ENCODE measurements around the gene RBKS. TPM values are rescaled to one million over a fixed set of nuclear protein-coding genes. Genes with fewer than 3 reads are reported as not detected.

The RBKS gene
- total and polyA plus RNA-seq, 4 donors = 3.5 to 5.0 (median 3.8) TPM

GRCh38 chr2:27798948-27799645 is 91.1 kb downstream of the RBKS start:
- Histone ChIP-seq H3K9me3 (ENCODE audit: control insufficient read depth, insufficient read depth, low read length) (no peaks in the 10 kb centered on the region), H3K27ac (ENCODE audit: low read depth, low read length) (peak overlapping the region; percentile 42), H3K4me1 (ENCODE audit: control insufficient read depth, insufficient read depth, low read length) (peaks cover 10% of the 10 kb centered on the region), H3K4me3 (ENCODE audit: low read depth, low read length) (no peak overlapping the region), H3K36me3 (ENCODE audit: control insufficient read depth, insufficient read depth, low read length) (peaks cover 3% of the 10 kb centered on the region), H3K27me3 (ENCODE audit: control insufficient read depth, insufficient read depth, low read length) (no peaks in the 10 kb centered on the region)
- WGBS (ENCODE audit: insufficient coverage) = 96% methylated on average over 11 of the region's 11 CpGs
- DNase-seq (ENCODE audit: low read depth in 4 of 6, low spot score in 6 of 6) = peak in 1 of 6 donors; percentile 32

GRCh38 chr2:27798486-27798885 is 91.7 kb downstream of the RBKS start:
- no peak overlapping the region for H3K4me3 ChIP-seq (ENCODE audit: low read depth, low read length)
- peaks cover 3% of the 10 kb centered on the region for H3K36me3 ChIP-seq (ENCODE audit: control insufficient read depth, insufficient read depth, low read length)
- WGBS (ENCODE audit: insufficient coverage) = 94% methylated on average over 7 of the region's 7 CpGs
- H3K27me3 ChIP-seq (ENCODE audit: control insufficient read depth, insufficient read depth, low read length) = no peaks in the 10 kb centered on the region
- no peak overlapping the region for H3K27ac ChIP-seq (ENCODE audit: low read depth, low read length)
- H3K9me3 ChIP-seq (ENCODE audit: control insufficient read depth, insufficient read depth, low read length) = no peaks in the 10 kb centered on the region
- peaks cover 10% of the 10 kb centered on the region for H3K4me1 ChIP-seq (ENCODE audit: control insufficient read depth, insufficient read depth, low read length)
- DNase-seq (ENCODE audit: low read depth in 4 of 6, low spot score in 6 of 6) = no peak

GRCh38 chr2:27797841-27798240 is 92.3 kb downstream of the RBKS start:
- 97% methylated on average over 3 of the region's 4 CpGs for WGBS (ENCODE audit: insufficient coverage)

DNA sequence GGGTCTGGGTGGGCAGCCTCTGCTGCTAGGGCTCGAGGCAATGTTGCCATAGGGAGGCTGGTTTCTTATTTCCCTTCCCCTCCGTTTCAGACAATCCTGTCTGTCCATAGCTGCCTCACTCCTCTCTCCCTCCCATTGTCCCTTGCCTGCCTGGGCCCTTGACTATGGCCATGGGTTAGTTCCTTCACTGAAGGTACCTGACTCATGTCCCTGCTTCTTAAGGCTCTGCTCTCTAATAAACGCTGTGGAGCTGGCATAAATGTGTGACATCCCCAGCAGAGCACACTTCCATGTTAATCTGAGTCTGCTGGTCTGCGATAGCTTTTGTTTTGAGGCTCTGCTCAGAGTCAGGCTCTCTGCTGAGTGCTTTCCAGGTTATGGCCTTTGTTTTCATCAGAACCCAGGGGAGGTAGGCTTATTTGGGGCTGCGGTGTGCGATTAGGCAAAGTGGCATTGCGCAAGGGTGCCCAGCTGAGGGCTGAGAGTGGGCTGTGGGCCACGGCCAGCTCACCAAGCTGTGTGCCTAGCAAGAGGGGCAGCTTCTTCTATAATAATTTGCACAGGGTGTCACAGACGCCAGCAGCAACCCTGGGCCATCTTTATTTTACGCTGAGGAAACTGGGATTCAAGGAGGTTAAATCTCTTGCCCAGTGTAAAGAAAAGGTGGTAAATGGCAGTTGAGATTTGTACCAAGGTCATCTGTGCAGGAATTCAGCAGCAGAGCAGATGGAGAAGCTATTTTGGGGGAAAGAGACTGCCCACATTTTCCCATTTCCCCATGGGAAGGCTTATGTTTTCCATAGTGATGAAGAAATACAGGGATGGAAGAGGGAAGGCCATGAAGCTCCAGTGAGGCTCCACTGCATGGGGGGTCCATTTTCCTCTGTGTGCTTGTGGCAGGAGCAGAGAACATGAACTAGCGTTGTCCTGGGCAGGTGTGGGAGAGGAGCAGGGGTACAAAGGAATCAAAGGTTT is 93.1 kb downstream of the RBKS start:
- H3K27ac ChIP-seq (ENCODE audit: low read depth, low read length) = no peak overlapping the region
- no peak overlapping the region for H3K4me3 ChIP-seq (ENCODE audit: low read depth, low read length)
- no peaks in the 10 kb centered on the region for H3K9me3 ChIP-seq (ENCODE audit: control insufficient read depth, insufficient read depth, low read length)
- H3K36me3 ChIP-seq (ENCODE audit: control insufficient read depth, insufficient read depth, low read length) = peaks cover 3% of the 10 kb centered on the region
- WGBS (ENCODE audit: insufficient coverage) = 92% methylated on average over 10 of the region's 11 CpGs
- no peak for DNase-seq (ENCODE audit: low read depth in 4 of 6, low spot score in 6 of 6)
- peaks cover 10% of the 10 kb centered on the region for H3K4me1 ChIP-seq (ENCODE audit: control insufficient read depth, insufficient read depth, low read length)
- no peaks in the 10 kb centered on the region for H3K27me3 ChIP-seq (ENCODE audit: control insufficient read depth, insufficient read depth, low read length)

More at GRCh38 chr2:27797841-27798240, 92.3 kb downstream of the RBKS start:
- Histone ChIP-seq H3K9me3 (ENCODE audit: control insufficient read depth, insufficient read depth, low read length) (no peaks in the 10 kb centered on the region), H3K4me1 (ENCODE audit: control insufficient read depth, insufficient read depth, low read length) (peaks cover 10% of the 10 kb centered on the region), H3K27ac (ENCODE audit: low read depth, low read length) (no peak overlapping the region), H3K36me3 (ENCODE audit: control insufficient read depth, insufficient read depth, low read length) (peaks cover 3% of the 10 kb centered on the region), H3K4me3 (ENCODE audit: low read depth, low read length) (no peak overlapping the region), H3K27me3 (ENCODE audit: control insufficient read depth, insufficient read depth, low read length) (no peaks in the 10 kb centered on the region)
- no peak for DNase-seq (ENCODE audit: low read depth in 4 of 6, low spot score in 6 of 6)

GRCh38 chr2:27795868-27796277 is 94.3 kb downstream of the RBKS start:
- Histone ChIP-seq H3K9me3 (ENCODE audit: control insufficient read depth, insufficient read depth, low read length) (no peaks in the 10 kb centered on the region), H3K36me3 (ENCODE audit: control insufficient read depth, insufficient read depth, low read length) (peaks cover 3% of the 10 kb centered on the region), H3K27ac (ENCODE audit: low read depth, low read length) (no peak overlapping the region), H3K4me3 (ENCODE audit: low read depth, low read length) (no peak overlapping the region), H3K4me1 (ENCODE audit: control insufficient read depth, insufficient read depth, low read length) (peaks cover 8% of the 10 kb centered on the region), H3K27me3 (ENCODE audit: control insufficient read depth, insufficient read depth, low read length) (no peaks in the 10 kb centered on the region)
- 90% methylated on average over 1 of the region's 4 CpGs for WGBS (ENCODE audit: insufficient coverage)
- no peak for DNase-seq (ENCODE audit: low read depth in 4 of 6, low spot score in 6 of 6)

DNA sequence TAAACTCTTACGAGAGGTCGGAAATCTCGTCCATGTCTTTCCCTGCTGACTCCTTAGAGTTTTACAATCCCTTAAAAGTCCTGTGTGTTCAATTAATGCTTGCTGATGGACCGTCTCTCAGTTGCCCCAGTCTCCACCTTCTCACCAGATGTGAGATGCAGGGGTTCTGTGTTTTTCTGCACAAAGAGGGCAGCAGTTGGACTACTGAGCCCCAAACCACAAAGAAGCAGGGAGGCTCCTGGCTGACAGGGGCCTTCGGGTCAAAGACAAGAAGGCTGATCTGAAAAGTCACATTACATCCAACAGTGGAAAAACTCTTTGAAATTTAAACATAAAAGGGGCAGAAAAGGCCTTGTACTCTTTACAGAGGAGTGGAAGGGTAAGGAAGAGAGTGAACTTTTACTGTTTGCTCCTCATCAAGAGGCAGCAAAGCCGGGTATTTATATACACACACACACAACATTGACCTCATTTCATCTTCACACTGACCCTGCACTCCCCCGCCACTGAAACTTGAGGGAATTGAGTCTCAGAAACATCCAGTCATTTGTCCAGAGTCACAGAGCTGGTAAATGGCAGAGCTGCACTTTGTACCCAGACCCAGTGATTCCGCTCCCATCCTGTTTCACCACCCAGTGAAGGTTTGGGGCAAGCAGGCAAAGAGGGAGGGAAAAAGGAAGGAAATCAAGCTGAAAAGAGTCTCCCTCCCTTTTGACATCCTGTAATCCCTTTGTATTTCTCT is 94.9 kb downstream of the RBKS start:
- peaks cover 6% of the 10 kb centered on the region for H3K4me1 ChIP-seq (ENCODE audit: control insufficient read depth, insufficient read depth, low read length)
- H3K4me3 ChIP-seq (ENCODE audit: low read depth, low read length) = no peak overlapping the region
- WGBS (ENCODE audit: insufficient coverage) = 100% methylated on average over 1 of the region's 8 CpGs
- H3K27ac ChIP-seq (ENCODE audit: low read depth, low read length) = no peak overlapping the region
- DNase-seq (ENCODE audit: low read depth in 4 of 6, low spot score in 6 of 6) = no peak
- H3K9me3 ChIP-seq (ENCODE audit: control insufficient read depth, insufficient read depth, low read length) = no peaks in the 10 kb centered on the region
- no peaks in the 10 kb centered on the region for H3K27me3 ChIP-seq (ENCODE audit: control insufficient read depth, insufficient read depth, low read length)
- peaks cover 3% of the 10 kb centered on the region for H3K36me3 ChIP-seq (ENCODE audit: control insufficient read depth, insufficient read depth, low read length)

DNA sequence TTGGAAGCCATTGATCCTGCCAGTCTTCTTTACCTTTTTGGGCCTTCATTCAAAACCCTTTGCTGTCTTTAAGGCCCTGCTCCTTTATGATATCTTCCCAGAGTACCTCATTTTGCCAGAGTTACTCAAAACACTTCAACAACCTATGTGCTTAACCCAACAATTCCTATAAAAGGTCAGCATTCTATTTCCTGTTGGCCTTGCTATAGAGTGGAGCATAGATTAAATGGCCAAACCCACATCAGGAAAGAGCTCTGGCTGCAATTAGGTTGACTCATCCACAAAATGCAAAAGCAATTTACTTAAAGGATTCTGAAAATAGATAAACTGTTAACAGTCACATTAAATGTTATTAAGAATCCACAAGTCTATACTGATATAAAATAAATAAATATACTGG is 97.4 kb downstream of the RBKS start:
- Histone ChIP-seq H3K9me3 (ENCODE audit: control insufficient read depth, insufficient read depth, low read length) (no peaks in the 10 kb centered on the region), H3K36me3 (ENCODE audit: control insufficient read depth, insufficient read depth, low read length) (no peaks in the 10 kb centered on the region), H3K4me3 (ENCODE audit: low read depth, low read length) (no peak overlapping the region), H3K4me1 (ENCODE audit: control insufficient read depth, insufficient read depth, low read length) (no peaks in the 10 kb centered on the region), H3K27ac (ENCODE audit: low read depth, low read length) (no peak overlapping the region), H3K27me3 (ENCODE audit: control insufficient read depth, insufficient read depth, low read length) (no peaks in the 10 kb centered on the region)
- DNase-seq (ENCODE audit: low read depth in 4 of 6, low spot score in 6 of 6) = no peak

DNA sequence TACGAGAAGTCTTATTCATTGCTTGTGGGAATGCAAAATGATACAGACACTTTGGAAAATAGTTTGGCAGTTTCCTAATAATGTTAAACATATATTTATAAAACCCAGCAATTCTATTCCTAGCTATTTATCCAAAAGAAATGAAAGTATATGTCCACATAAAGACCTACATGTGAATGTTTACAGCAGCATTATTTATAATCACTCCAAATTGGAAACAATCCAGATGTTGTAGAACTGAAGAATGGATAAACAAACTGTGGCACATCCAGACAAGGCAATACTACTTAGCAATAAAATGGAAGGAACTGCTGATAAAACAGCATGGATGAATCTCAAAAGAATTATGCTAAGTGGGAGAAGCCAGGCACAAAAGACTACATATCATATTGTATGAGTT is 99.4 kb downstream of the RBKS start:
- no peak overlapping the region for H3K4me3 ChIP-seq (ENCODE audit: low read depth, low read length)
- no peak for DNase-seq (ENCODE audit: low read depth in 4 of 6, low spot score in 6 of 6)
- no peaks in the 10 kb centered on the region for H3K9me3 ChIP-seq (ENCODE audit: control insufficient read depth, insufficient read depth, low read length)
- H3K27ac ChIP-seq (ENCODE audit: low read depth, low read length) = no peak overlapping the region
- H3K36me3 ChIP-seq (ENCODE audit: control insufficient read depth, insufficient read depth, low read length) = peaks cover 5% of the 10 kb centered on the region
- no CpG with 5 or more reads among the region's 1 CpG for WGBS (ENCODE audit: insufficient coverage)
- no peaks in the 10 kb centered on the region for H3K4me1 ChIP-seq (ENCODE audit: control insufficient read depth, insufficient read depth, low read length)
- no peaks in the 10 kb centered on the region for H3K27me3 ChIP-seq (ENCODE audit: control insufficient read depth, insufficient read depth, low read length)

DNA sequence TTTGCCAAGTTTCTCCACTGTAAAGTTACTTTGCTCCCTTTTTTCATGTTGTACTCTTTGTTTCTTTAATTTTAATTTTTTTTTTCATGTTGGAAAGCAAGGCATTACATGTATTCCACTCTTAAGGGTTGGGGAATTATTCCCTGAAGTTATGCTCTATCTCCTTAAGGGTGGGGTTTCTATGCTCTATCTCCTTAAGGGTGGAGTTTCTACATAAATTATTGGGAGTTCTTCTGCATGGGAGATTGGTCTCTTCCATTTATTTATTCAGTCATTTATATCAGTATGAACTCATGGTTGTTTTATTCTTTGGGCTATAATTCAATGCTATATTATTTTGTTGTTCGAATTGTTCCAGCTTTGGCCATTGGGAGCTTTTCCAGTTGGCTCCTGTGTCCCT is 107.5 kb downstream of the RBKS start:
- Histone ChIP-seq H3K4me1 (ENCODE audit: control insufficient read depth, insufficient read depth, low read length) (no peaks in the 10 kb centered on the region), H3K27me3 (ENCODE audit: control insufficient read depth, insufficient read depth, low read length) (no peaks in the 10 kb centered on the region), H3K9me3 (ENCODE audit: control insufficient read depth, insufficient read depth, low read length) (no peaks in the 10 kb centered on the region), H3K4me3 (ENCODE audit: low read depth, low read length) (no peak overlapping the region), H3K36me3 (ENCODE audit: control insufficient read depth, insufficient read depth, low read length) (peaks cover 8% of the 10 kb centered on the region), H3K27ac (ENCODE audit: low read depth, low read length) (no peak overlapping the region)
- no peak for DNase-seq (ENCODE audit: low read depth in 4 of 6, low spot score in 6 of 6)
- WGBS (ENCODE audit: insufficient coverage) = 100% methylated on average over 1 of the region's 1 CpG

All from spinal cord (tissue), 10 donors.